Duodenal mucosa (tissue), 2 donors: ENCODE data around the gene MSI2.

ENCODE experiments used
- H3K27ac ChIP-seq: one replicate; pipeline ENCODE4 v1.7.0; 2013; ENCODE audit warnings: low read depth, low read length
- H3K27me3 ChIP-seq, 2 donors: one replicate each; pipeline ENCODE4 v1.7.0; 2013; ENCODE audit warnings: low read length in 2 of 2, control low read depth in 1 of 2; ENCODE audit not compliant: insufficient read depth in 2 of 2, control insufficient read depth in 1 of 2
- H3K36me3 ChIP-seq, 2 donors: one replicate each; pipeline ENCODE4 v1.7.0; 2013; ENCODE audit warnings: low read length in 2 of 2, control low read depth in 1 of 2; ENCODE audit not compliant: insufficient read depth in 2 of 2, control insufficient read depth in 1 of 2
- H3K4me1 ChIP-seq, 2 donors: one replicate each; pipeline ENCODE4 v1.7.0; 2013; ENCODE audit warnings: low read length in 2 of 2, control low read depth in 1 of 2; ENCODE audit not compliant: insufficient read depth in 2 of 2, control insufficient read depth in 1 of 2
- H3K4me3 ChIP-seq, 2 donors: one replicate each; pipeline ENCODE4 v1.7.0; 2013; ENCODE audit warnings: low read length in 2 of 2, low read depth in 1 of 2
- H3K9ac ChIP-seq, 2 donors: one replicate each; pipeline ENCODE4 v1.7.0; 2013; ENCODE audit warnings: low read length in 2 of 2, low read depth in 1 of 2
- H3K9me3 ChIP-seq, 2 donors: one replicate each; pipeline ENCODE4 v1.7.0; 2013; ENCODE audit warnings: low read length in 2 of 2, control low read depth in 1 of 2; ENCODE audit not compliant: control insufficient read depth in 1 of 2

Gene MSI2

DNA sequence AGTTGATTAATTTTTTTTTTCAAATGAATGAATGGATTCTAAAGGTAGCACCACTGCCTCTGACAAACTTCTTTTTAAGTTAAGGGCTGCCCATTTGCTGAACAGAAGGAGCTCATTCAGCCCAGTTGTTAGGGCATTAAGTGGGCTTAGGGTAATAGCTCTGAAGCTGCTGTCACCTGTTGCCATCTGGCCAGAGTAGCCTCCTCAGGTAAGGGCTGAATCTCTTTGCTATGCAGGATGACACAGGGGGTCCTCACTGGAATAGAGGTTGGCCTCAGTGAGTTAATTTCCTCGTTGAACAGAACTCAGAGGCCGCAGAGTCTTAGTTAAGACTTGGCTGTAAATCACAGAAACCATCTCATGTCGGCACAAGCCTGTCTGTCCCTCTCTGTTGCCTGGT is 255.9 kb downstream of the MSI2 start:
- Histone ChIP-seq H3K27ac (no peak overlapping the region), H3K4me1 (no peaks in the 10 kb centered on the region), H3K36me3 (no peaks in the 10 kb centered on the region), H3K9me3 (no peaks in the 10 kb centered on the region), H3K27me3 (no peaks in the 10 kb centered on the region), H3K9ac (no peak overlapping the region), H3K4me3 (no peak overlapping the region)

DNA sequence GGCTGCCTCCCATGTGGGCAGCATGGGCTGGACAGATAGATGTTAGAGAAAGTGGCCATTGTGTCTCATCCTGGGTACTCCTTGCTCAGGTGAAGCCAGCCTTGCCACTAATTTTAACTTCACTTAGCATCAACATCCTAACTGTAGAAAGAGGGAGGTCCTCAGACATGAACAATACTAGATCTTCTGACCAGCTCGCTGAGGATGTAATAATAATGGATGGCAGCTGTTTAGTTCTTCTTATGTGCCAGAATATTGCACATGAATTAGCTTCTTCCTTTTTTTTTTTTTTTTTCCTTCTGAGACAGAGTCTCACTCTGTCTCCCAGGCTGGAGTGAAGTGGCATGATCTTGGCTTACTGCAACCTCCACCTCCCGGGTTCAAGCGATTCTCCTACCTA is 256.4 kb downstream of the MSI2 start:
- H3K36me3 ChIP-seq = no peaks in the 10 kb centered on the region
- no peak overlapping the region for H3K9ac ChIP-seq
- no peaks in the 10 kb centered on the region for H3K27me3 ChIP-seq
- H3K9me3 ChIP-seq = no peaks in the 10 kb centered on the region
- H3K27ac ChIP-seq = no peak overlapping the region
- H3K4me1 ChIP-seq = peaks cover 0 to 2% of the 10 kb centered on the region in 2 donors
- H3K4me3 ChIP-seq = no peak overlapping the region

DNA sequence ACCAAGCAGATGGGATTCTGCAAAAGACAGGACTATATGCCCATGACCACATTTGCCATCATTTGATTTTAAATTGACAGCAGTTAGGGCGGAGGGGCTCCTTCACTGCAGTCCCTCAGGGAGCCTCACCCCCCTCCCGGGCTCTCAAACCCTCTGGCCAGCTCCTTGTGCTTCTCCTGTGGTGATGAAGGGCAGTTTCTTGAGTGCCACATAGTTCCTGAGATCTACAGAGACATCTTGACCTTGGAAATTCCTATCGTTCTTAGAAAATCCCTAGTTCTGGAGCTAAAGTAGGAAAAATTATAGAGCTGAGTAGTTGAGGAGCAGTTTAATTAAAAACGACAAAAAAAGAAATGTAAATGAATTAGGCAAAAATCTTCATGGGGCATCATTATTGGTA is 257.2 kb downstream of the MSI2 start:
- no peak overlapping the region for H3K27ac ChIP-seq
- H3K9ac ChIP-seq = no peak overlapping the region
- no peak overlapping the region for H3K4me3 ChIP-seq
- no peaks in the 10 kb centered on the region for H3K27me3 ChIP-seq
- no peaks in the 10 kb centered on the region for H3K36me3 ChIP-seq
- peaks cover 0 to 9% of the 10 kb centered on the region in 2 donors for H3K4me1 ChIP-seq
- H3K9me3 ChIP-seq = no peaks in the 10 kb centered on the region

DNA sequence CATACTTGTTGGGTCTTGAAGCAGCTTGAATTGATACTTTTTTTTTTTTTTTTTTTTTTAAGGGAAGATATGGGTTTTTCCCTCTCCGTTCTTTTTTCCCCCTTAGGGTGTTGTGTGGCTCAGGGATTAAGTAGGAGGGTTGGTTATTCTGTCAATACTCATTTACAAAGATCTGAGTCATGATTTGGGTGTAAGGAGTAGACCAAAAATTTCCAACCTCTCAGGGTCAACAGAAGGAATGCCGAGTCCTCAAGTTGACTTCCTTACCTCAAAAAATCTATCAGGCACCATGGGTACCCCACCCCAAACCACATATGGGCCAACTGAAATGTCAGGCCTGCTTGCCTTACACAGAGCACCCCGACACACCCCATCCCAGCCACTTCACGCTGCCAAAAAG is 258.3 kb downstream of the MSI2 start:
- no peaks in the 10 kb centered on the region for H3K9me3 ChIP-seq
- no peak overlapping the region for H3K27ac ChIP-seq
- no peaks in the 10 kb centered on the region for H3K27me3 ChIP-seq
- H3K9ac ChIP-seq = no peak overlapping the region
- no peak overlapping the region for H3K4me3 ChIP-seq
- H3K4me1 ChIP-seq = peaks cover 0 to 9% of the 10 kb centered on the region in 2 donors
- no peaks in the 10 kb centered on the region for H3K36me3 ChIP-seq

DNA sequence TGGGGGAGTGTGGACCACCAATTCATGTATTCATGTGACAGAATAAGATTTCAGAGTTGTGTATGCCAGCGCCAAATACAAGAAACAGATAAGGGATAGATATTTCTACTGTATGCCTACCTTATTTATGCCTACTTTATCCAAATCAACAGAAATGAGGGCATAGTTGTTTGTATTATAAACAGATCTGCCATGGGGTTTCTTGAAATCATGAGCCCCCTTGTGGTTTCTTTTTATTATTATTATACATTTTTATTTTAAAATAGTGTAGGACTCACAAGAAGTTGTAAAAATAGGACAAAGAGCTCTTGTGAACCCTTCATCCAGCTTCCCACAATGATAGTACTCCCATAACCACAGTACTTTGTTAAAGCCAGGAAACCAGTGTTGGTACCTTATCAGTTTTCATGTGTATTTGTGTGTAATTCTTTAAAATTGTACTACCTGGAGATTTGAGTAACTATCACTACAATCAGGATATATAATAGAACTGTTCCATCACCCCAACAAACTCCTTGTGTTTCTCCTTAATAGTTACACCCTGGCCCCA is 259.4 kb downstream of the MSI2 start:
- Histone ChIP-seq H3K36me3 (no peaks in the 10 kb centered on the region), H3K9ac (no peak overlapping the region), H3K4me1 (peaks cover 0 to 9% of the 10 kb centered on the region in 2 donors), H3K27me3 (no peaks in the 10 kb centered on the region), H3K27ac (no peak overlapping the region), H3K9me3 (no peaks in the 10 kb centered on the region), H3K4me3 (no peak overlapping the region)

DNA sequence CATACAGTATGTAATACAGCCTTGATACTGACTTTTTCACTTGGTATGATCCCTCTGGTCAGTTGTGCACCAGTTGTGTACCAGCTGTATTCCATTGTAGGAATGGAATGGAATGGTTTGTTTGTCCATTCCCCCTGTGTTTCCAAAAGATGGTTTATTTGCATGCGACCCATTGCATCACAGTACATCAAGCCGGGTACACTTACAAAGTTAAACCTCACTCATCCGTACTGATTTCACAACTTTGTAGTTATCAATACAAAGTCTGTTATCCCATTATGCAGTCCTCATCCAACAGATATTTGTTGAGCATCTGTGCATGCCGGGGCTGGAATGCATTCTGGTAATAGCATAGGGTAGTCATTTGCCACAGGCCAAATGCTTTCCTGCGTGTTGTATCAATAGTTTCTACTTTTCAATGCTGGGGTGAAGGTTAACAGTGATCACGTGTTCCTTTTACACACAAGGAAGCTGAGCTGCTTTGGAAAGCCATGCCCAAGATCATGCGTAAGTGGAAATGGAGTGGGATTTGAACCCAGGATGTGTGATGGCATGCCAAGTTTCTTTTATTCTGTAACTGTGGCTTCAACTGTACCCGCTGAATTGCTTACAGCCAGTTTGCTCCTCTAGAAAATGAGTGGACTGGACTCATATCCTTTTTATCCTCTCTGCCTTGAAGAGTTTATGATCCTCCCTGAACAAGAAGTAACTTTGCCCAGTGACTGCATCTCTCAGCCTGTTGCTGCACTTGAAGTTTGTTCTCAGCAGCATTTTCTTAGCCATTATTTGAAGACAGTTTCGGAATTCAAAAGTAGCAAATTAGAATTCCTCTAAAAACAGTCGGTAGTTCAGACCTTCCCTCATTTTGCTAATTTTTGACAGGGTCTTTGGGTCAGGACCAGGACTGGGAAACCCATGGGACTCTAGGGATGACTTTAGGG is 260.2 kb downstream of the MSI2 start:
- no peaks in the 10 kb centered on the region for H3K36me3 ChIP-seq
- no peaks in the 10 kb centered on the region for H3K27me3 ChIP-seq
- peaks cover 0 to 9% of the 10 kb centered on the region in 2 donors for H3K4me1 ChIP-seq
- no peak overlapping the region for H3K9ac ChIP-seq
- no peak overlapping the region for H3K27ac ChIP-seq
- H3K4me3 ChIP-seq = no peak overlapping the region
- H3K9me3 ChIP-seq = no peaks in the 10 kb centered on the region

DNA sequence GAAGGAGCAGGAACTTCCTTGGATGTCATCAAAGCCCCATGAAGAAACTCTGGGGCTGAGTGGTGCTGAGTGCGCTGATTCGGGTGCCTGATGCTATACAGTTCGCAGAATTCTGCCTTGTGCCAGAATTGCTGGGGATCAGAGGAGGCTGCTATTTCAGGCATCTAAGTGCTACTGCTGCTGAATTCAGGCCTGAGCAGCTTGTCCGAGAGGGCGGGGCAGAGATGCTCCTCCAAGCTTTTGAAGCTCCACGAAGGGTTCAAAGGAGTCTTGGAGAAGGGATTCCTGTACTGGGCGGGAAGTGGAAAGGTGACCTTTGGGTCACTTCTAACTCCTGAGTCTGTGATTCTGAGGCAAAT is 260.9 kb downstream of the MSI2 start:
- H3K27ac ChIP-seq = no peak overlapping the region
- H3K4me1 ChIP-seq = peaks cover 0 to 9% of the 10 kb centered on the region in 2 donors
- no peaks in the 10 kb centered on the region for H3K27me3 ChIP-seq
- H3K9me3 ChIP-seq = no peaks in the 10 kb centered on the region
- H3K9ac ChIP-seq = no peak overlapping the region
- H3K4me3 ChIP-seq = no peak overlapping the region
- no peaks in the 10 kb centered on the region for H3K36me3 ChIP-seq

DNA sequence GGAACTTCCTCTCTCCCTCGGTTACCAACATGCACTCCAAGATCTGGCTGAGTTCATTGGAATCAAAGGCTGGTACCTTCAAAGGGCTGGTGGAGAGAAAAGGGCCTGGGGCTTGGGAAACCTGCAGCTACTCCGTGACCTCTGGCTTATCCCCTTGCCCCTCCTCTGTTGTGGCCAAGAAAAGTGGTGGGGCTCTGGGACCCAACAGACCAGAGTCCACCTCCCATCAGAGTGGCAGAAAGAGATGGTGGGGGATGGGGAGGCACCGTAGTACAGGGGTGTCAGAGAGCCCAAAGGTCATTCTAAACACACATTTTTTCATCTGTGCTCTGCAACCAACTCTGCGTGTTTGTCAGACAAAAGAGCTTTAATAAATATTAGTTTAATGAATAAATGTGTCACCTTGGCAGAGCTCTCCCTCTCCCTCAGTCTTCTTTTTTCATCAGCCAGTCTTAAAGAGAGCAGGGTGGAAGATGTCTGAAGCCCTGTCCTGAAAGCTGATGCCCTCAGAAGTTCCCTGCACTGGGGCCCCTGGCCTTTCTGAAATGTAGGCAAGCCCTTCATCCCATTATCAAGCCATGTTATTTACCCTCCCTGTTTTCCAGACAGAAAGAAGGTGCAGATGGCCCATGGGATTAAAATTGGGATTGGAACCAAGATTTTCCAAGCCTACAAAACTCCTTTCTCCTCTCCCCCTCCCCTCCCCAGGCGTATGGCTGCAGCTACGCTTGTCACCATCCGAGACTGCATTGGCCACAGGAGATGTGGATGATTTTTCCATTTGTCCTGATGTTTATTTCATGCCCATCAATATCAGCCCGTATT is 261.5 kb downstream of the MSI2 start:
- no peak overlapping the region for H3K9ac ChIP-seq
- H3K9me3 ChIP-seq = no peaks in the 10 kb centered on the region
- H3K27ac ChIP-seq = no peak overlapping the region
- H3K4me1 ChIP-seq = peaks cover 0 to 9% of the 10 kb centered on the region in 2 donors
- no peaks in the 10 kb centered on the region for H3K27me3 ChIP-seq
- H3K4me3 ChIP-seq = no peak overlapping the region
- H3K36me3 ChIP-seq = no peaks in the 10 kb centered on the region

DNA sequence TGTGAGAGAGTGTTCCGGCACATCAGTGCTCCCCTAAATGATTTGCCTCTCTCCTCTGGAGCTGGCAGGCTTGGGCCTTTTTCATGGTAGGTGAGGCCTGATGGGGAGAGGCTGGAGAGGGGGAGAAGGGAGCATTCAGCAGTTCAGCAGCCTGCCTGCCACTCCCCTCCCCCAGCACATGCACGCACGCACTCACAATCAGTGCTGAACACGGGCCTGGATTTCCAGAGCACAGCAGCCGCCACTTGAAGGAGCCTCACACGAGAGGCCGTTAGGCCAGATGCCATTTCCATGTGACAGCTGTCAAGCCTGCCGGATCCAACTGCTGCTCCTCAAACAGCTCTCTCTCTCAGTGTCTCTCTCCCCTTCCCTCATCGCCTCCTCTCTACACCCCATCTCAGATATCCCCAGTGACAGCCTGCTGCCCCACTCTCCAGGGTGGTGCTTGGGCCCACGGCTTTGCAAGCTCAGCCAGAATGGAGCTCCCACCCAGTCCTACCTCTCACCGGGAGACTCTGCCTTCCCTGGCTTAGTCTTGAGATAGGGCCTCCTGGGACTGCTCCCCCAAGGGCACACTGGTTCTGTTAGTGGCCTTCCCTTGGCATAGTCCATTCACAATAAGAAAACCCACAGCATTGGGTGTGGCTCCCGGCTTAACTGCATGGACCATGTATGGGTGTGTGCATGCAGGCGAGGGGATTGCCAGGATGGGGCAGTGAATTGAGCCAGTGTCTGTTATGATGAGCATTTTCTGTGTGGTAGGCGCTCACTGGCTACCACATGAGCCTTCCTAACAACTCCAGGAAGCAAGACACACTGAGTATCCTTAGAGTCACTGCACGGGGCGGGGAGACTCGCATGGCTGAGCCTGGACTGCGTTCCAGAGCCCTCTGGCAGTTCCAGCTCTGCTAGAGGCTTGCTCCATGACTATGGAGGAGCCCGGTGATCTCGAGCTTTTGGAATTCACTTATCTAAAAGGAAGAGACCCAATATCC is 262.6 kb downstream of the MSI2 start:
- H3K36me3 ChIP-seq = no peaks in the 10 kb centered on the region
- peaks cover 2 to 9% of the 10 kb centered on the region in 2 donors for H3K4me1 ChIP-seq
- no peak overlapping the region for H3K4me3 ChIP-seq
- no peaks in the 10 kb centered on the region for H3K27me3 ChIP-seq
- no peak overlapping the region for H3K27ac ChIP-seq
- no peaks in the 10 kb centered on the region for H3K9me3 ChIP-seq
- no peak overlapping the region for H3K9ac ChIP-seq
